Measurements from ENCODE around the gene NOM1.

Gene NOM1

GRCh38 chr7:157018997-157019608 is 69.6 kb downstream of the NOM1 start:
- H3K36me3 ChIP-seq, result no peaks in the 10 kb centered on the region
- TF ChIP-seq CTCF (IDR thresholded peaks at IDR 0.05), result no peak
- peaks cover 100% of the 10 kb centered on the region for H3K27me3 ChIP-seq
- peaks cover 21 to 39% of the 10 kb centered on the region in 2 experiments for H3K4me1 ChIP-seq (ENCODE audit: control insufficient read depth in 1 of 2, insufficient read depth in 1 of 2, low read depth in 1 of 2, low read length in 1 of 2)
- H3K27ac ChIP-seq, result no peak overlapping the region
- peak overlapping the region; percentile 6 to 8 for H3K4me3 ChIP-seq (ENCODE audit: low read depth in 1 of 2, low read length in 1 of 2)
- H3K9me3 ChIP-seq, result no peaks in the 10 kb centered on the region

- H3K27ac ChIP-seq, result no peak overlapping the region
- peaks cover 21 to 39% of the 10 kb centered on the region in 2 experiments for H3K4me1 ChIP-seq (ENCODE audit: control insufficient read depth in 1 of 2, insufficient read depth in 1 of 2, low read depth in 1 of 2, low read length in 1 of 2)
- H3K4me3 ChIP-seq (ENCODE audit: low read depth in 1 of 2, low read length in 1 of 2), result peak overlapping the region in 1 of 2 experiments; percentile 53
- no peaks in the 10 kb centered on the region for H3K9me3 ChIP-seq
- H3K36me3 ChIP-seq, result no peaks in the 10 kb centered on the region
- H3K27me3 ChIP-seq, result peaks cover 100% of the 10 kb centered on the region
- no peak for TF ChIP-seq CTCF (IDR thresholded peaks at IDR 0.05)
Observed at GRCh38 chr7:157019718-157020451, 70.4 kb downstream of the NOM1 start.

- Histone ChIP-seq H3K4me3 (ENCODE audit: low read depth in 1 of 2, low read length in 1 of 2) (peak overlapping the region; percentile 45 to 53), H3K27me3 (peaks cover 100% of the 10 kb centered on the region), H3K36me3 (no peaks in the 10 kb centered on the region), H3K9me3 (no peaks in the 10 kb centered on the region), H3K27ac (no peak overlapping the region), H3K4me1 (ENCODE audit: control insufficient read depth in 1 of 2, insufficient read depth in 1 of 2, low read depth in 1 of 2, low read length in 1 of 2) (peaks cover 21 to 39% of the 10 kb centered on the region in 2 experiments)
- TF ChIP-seq CTCF (IDR thresholded peaks at IDR 0.05), result no peak
Observed at GRCh38 chr7:157020514-157021070, 71.1 kb downstream of the NOM1 start.

GRCh38 chr7:157021071-157021870 is 71.8 kb downstream of the NOM1 start:
- H3K36me3 ChIP-seq, result no peaks in the 10 kb centered on the region
- H3K4me1 ChIP-seq (ENCODE audit: control insufficient read depth in 1 of 2, insufficient read depth in 1 of 2, low read depth in 1 of 2, low read length in 1 of 2), result peaks cover 21 to 39% of the 10 kb centered on the region in 2 experiments
- peak overlapping the region; percentile 45 to 53 for H3K4me3 ChIP-seq (ENCODE audit: low read depth in 1 of 2, low read length in 1 of 2)
- H3K9me3 ChIP-seq, result no peaks in the 10 kb centered on the region
- H3K27me3 ChIP-seq, result peaks cover 100% of the 10 kb centered on the region
- no peak overlapping the region for H3K27ac ChIP-seq
- TF ChIP-seq CTCF (IDR thresholded peaks at IDR 0.05), result no peak

- no peak overlapping the region for H3K27ac ChIP-seq
- peaks cover 21 to 39% of the 10 kb centered on the region in 2 experiments for H3K4me1 ChIP-seq (ENCODE audit: control insufficient read depth in 1 of 2, insufficient read depth in 1 of 2, low read depth in 1 of 2, low read length in 1 of 2)
- H3K27me3 ChIP-seq, result peaks cover 100% of the 10 kb centered on the region
- no peaks in the 10 kb centered on the region for H3K9me3 ChIP-seq
- H3K4me3 ChIP-seq (ENCODE audit: low read depth in 1 of 2, low read length in 1 of 2), result peak overlapping the region; percentile 45 to 53
- no peaks in the 10 kb centered on the region for H3K36me3 ChIP-seq
- no peak for TF ChIP-seq CTCF (IDR thresholded peaks at IDR 0.05)
Observed at GRCh38 chr7:157021871-157022680, 72.6 kb downstream of the NOM1 start.
